AG09319 (cell line): Measurements from ENCODE around the gene USH1G.

Experiments used
- DNase-seq: peaks from one replicate; pipeline ENCODE4 v3.0.0-alpha.2; 2010; ENCODE audit warnings: low read depth; ENCODE audit errors: extremely low read depth
- CTCF ChIP-seq: IDR thresholded peaks from 2 replicates; pipeline ENCODE4 v1.5.1; 2011; ENCODE audit warnings: low read depth, mild to moderate bottlenecking, inconsistent platforms, low read length, moderate library complexity

USH1G gene

GRCh38 chr17:74946641-74947040, 23.6 kb upstream of the USH1G start:
- TF ChIP-seq CTCF = no peak
- no peak for DNase-seq

- TF ChIP-seq CTCF = no peak
- DNase-seq = no peak
These were observed 22.5 kb upstream of the USH1G start for GRCh38 chr17:74945543-74945942.

- DNase-seq = no peak
- no peak for TF ChIP-seq CTCF
These were observed 20.9 kb upstream of the USH1G start for GRCh38 chr17:74943808-74944522.

- DNase-seq = no peak
- no peak for TF ChIP-seq CTCF
These were observed 18.2 kb upstream of the USH1G start for GRCh38 chr17:74941128-74941725.

- no peak for DNase-seq
- TF ChIP-seq CTCF = no peak
These were observed 16.5 kb upstream of the USH1G start for GRCh38 chr17:74939534-74939933.

- no peak for DNase-seq
- no peak for TF ChIP-seq CTCF
These were observed 15.3 kb upstream of the USH1G start for GRCh38 chr17:74938194-74938950.
